H1 (cell line): ENCODE results near the gene GRAMD1B. TPM values are rescaled to one million over a fixed set of nuclear protein-coding genes. Genes with fewer than 3 reads are reported as not detected.
A peak's percentile ranks its signal among the peaks of the same experiment; 100 is the strongest.

Experiments
- CTCF ChIA-PET: fragments of 300-600 bp; sonication (Branson Sonifier 250); formaldehyde crosslinking; loops from one replicate; lab custom pipeline; 2021; ENCODE audit not compliant: partially characterized antibody; lab: Charles Lee
- POLR2A ChIA-PET: fragments of 300-600 bp; sonication (Branson Sonifier 250); formaldehyde crosslinking; loops from one replicate; lab custom pipeline; 2021; ENCODE audit warnings: inconsistent platforms; ENCODE audit not compliant: partially characterized antibody; lab: Charles Lee
- DNase-seq, 2 experiments: peaks; one replicate each; pipeline versions ENCODE4 v3.0.0 to v3.0.0-alpha.2; 2010 to 2022; ENCODE audit warnings: low spot score in 2 of 2, low read depth in 1 of 2, mixed read lengths in 1 of 2
- FAIRE-seq: peaks from 2 replicates; lab custom pipeline; 2011; peaks lifted over from hg19 to GRCh38; lab: Jason Lieb, UNC
- H2AFZ ChIP-seq: 2 replicates; pipeline ENCODE4 v1.8.1; 2012; ENCODE audit warnings: low read length, inconsistent platforms
- H2AK5ac ChIP-seq: 2 replicates; pipeline ENCODE4 v1.6.1; 2013; ENCODE audit warnings: low read depth, low read length
- H2BK120ac ChIP-seq: replicated peaks from 2 replicates; pipeline ENCODE3; 2013; ENCODE audit warnings: low read depth, low read length, inconsistent platforms
- H2BK12ac ChIP-seq: 2 replicates; pipeline ENCODE4 v1.6.1; 2013; ENCODE audit warnings: low read depth, low read length
- H2BK15ac ChIP-seq: 2 replicates; pipeline ENCODE4 v1.6.1; 2013; ENCODE audit warnings: low read length
- H2BK20ac ChIP-seq: 2 replicates; pipeline ENCODE4 v1.6.1; 2013; ENCODE audit warnings: low read length
- H2BK5ac ChIP-seq: 2 replicates; pipeline ENCODE4 v1.6.1; 2013; ENCODE audit warnings: low read depth, low read length
- H3K14ac ChIP-seq: 2 replicates; pipeline ENCODE4 v1.6.1; 2013; ENCODE audit warnings: inconsistent platforms; ENCODE audit not compliant: insufficient read length
- H3K18ac ChIP-seq: 2 replicates; pipeline ENCODE4 v1.6.1; 2013; ENCODE audit warnings: low read length; ENCODE audit errors: extremely low read depth
- H3K23ac ChIP-seq: 2 replicates; pipeline ENCODE4 v1.6.1; 2013; ENCODE audit warnings: inconsistent platforms; ENCODE audit not compliant: insufficient read length
- H3K23me2 ChIP-seq: 2 replicates; pipeline ENCODE4 v1.6.1; 2013; ENCODE audit warnings: low read depth, low read length
- H3K27ac ChIP-seq: 2 replicates; pipeline ENCODE4 v1.6.1; 2011; ENCODE audit warnings: low read depth, low read length, inconsistent platforms
- H3K27me3 ChIP-seq, 4 experiments: replicated peaks in 1 of 4; 1 replicate in 1 of 4; 2 replicates in 3 of 4; pipeline versions ENCODE4 v1.6.1 to v1.8.1; 2011 to 2013; ENCODE audit warnings: low read length in 3 of 4, mild to moderate bottlenecking in 3 of 4, inconsistent platforms in 2 of 4, mixed read lengths in 2 of 4, moderate library complexity in 1 of 4; ENCODE audit not compliant: control insufficient read depth in 3 of 4, insufficient read depth in 3 of 4; ENCODE audit errors: extremely low read depth in 1 of 4
- H3K36me3 ChIP-seq, 4 experiments: 2 replicates each; pipeline versions ENCODE4 v1.6.1 to v1.8.1; 2011 to 2013; ENCODE audit warnings: mild to moderate bottlenecking in 4 of 4, low read length in 3 of 4, moderate library complexity in 2 of 4, control low read depth in 1 of 4, inconsistent platforms in 1 of 4; ENCODE audit not compliant: insufficient read depth in 4 of 4, control insufficient read depth in 2 of 4
- H3K4ac ChIP-seq: replicated peaks from 2 replicates; pipeline ENCODE3; 2013; ENCODE audit warnings: low read length, low read depth, mixed read lengths, inconsistent platforms; ENCODE audit not compliant: insufficient read length
- H3K4me1 ChIP-seq, 4 experiments: replicated peaks in 1 of 4; 1 replicate in 1 of 4; 2 replicates in 3 of 4; pipeline versions ENCODE4 v1.6.1 to v1.8.1; 2011 to 2013; ENCODE audit warnings: low read length in 3 of 4, inconsistent platforms in 2 of 4, mixed read lengths in 1 of 4; ENCODE audit not compliant: insufficient read depth in 4 of 4, control insufficient read depth in 3 of 4
- H3K4me2 ChIP-seq, 2 experiments: 2 replicates each; pipeline versions ENCODE4 v1.6.1 to v1.8.1; 2011 to 2013; ENCODE audit warnings: low read depth in 2 of 2, low read length in 2 of 2, control low read depth in 1 of 2, inconsistent platforms in 1 of 2, mild to moderate bottlenecking in 1 of 2; ENCODE audit not compliant: insufficient read depth in 1 of 2
- H3K4me3 ChIP-seq, 4 experiments: fragments of 200-600, 300-600 bp in 1 of 4; sonication (generic), shearing (Covaris generic), sonication (Bioruptor Twin) in 1 of 4; 2 replicates each; pipeline versions ENCODE4 v1.5.1 to v1.8.1; 2011 to 2016; ENCODE audit warnings: low read length in 4 of 4, low read depth in 3 of 4, control low read depth in 2 of 4, inconsistent platforms in 2 of 4, mild to moderate bottlenecking in 2 of 4, mixed read lengths in 1 of 4, moderate library complexity in 1 of 4; ENCODE audit not compliant: insufficient read depth in 2 of 4; ENCODE audit errors: extremely low read depth in 1 of 4
- H3K56ac ChIP-seq: replicated peaks from 2 replicates; pipeline ENCODE3; 2013; ENCODE audit warnings: low read depth, mild to moderate bottlenecking, mixed read lengths, low read length, inconsistent platforms; ENCODE audit not compliant: insufficient read length
- H3K79me1 ChIP-seq: 2 replicates; pipeline ENCODE4 v1.6.1; 2013; ENCODE audit warnings: low read depth, low read length, control low read depth
- H3K79me2 ChIP-seq, 2 experiments: 2 replicates each; pipeline versions ENCODE4 v1.6.1 to v1.8.1; 2012 to 2013; ENCODE audit warnings: low read length in 2 of 2, mild to moderate bottlenecking in 2 of 2, inconsistent platforms in 1 of 2; ENCODE audit not compliant: insufficient read depth in 2 of 2, control insufficient read depth in 1 of 2
- H3K9ac ChIP-seq, 4 experiments: replicated peaks in 1 of 4; 1 replicate in 1 of 4; 2 replicates in 3 of 4; pipeline versions ENCODE4 v1.6.1 to v1.8.1; 2011 to 2013; ENCODE audit warnings: low read depth in 3 of 4, low read length in 3 of 4, control low read depth in 2 of 4, mild to moderate bottlenecking in 2 of 4, moderate library complexity in 2 of 4, inconsistent platforms in 1 of 4; ENCODE audit errors: extremely low read depth in 1 of 4
- H3K9me3 ChIP-seq, 2 experiments: 2 replicates each; pipeline versions ENCODE4 v1.6.1 to v1.8.1; 2012 to 2013; ENCODE audit warnings: mild to moderate bottlenecking in 2 of 2, moderate library complexity in 2 of 2, control low read depth in 1 of 2, inconsistent platforms in 1 of 2, low read depth in 1 of 2, low read length in 1 of 2, mixed read lengths in 1 of 2; ENCODE audit not compliant: insufficient read depth in 2 of 2
- H4K20me1 ChIP-seq, 2 experiments: replicated peaks in 1 of 2; 2 replicates each; pipeline versions ENCODE3 to v1.8.1; 2011 to 2013; ENCODE audit warnings: inconsistent platforms in 2 of 2, low read length in 2 of 2, mild to moderate bottlenecking in 1 of 2; ENCODE audit not compliant: insufficient read depth in 2 of 2, control insufficient read depth in 1 of 2
- H4K5ac ChIP-seq: 2 replicates; pipeline ENCODE4 v1.6.1; 2013; ENCODE audit warnings: low read length, low read depth, mixed read lengths, inconsistent platforms; ENCODE audit not compliant: insufficient read length
- H4K8ac ChIP-seq: 2 replicates; pipeline ENCODE4 v1.8.0; 2013; ENCODE audit warnings: mild to moderate bottlenecking, moderate library complexity, low read length, inconsistent platforms; ENCODE audit not compliant: insufficient read depth; ENCODE audit errors: extremely low read depth
- H4K91ac ChIP-seq: replicated peaks from 2 replicates; pipeline ENCODE3; 2013; ENCODE audit warnings: low read length, mixed read lengths, inconsistent platforms; ENCODE audit not compliant: insufficient read length
- PHF8 ChIP-seq: fragments of 200-600 bp; sonication (generic); conservative IDR thresholded peaks from 2 replicates; pipeline ENCODE4 v1.7.1; 2012; ENCODE audit warnings: low read depth, mild to moderate bottlenecking, inconsistent platforms, low read length, moderate library complexity
- whole genome bisulfite sequencing, 2 experiments: shearing (Covaris generic) in 1 of 2; methylation state at CpG; one replicate each; pipeline versions ENCODE4 v1.1.6 to v1.1.7; 2013 to 2015; ENCODE audit warnings: low lambda C conversion rate in 2 of 2, mixed read lengths in 2 of 2, inconsistent platforms in 1 of 2, low coverage in 1 of 2, missing lambda C conversion rate in 1 of 2; ENCODE audit not compliant: insufficient replicate concordance in 2 of 2, insufficient coverage in 1 of 2, insufficient read length in 1 of 2; ENCODE audit errors: extremely low coverage in 1 of 2, missing lambda C conversion rate in 1 of 2; 5-methylcytosine and 5-hydroxymethylcytosine counted together
- polyA plus RNA-seq, 7 experiments: library from polyadenylated mRNA; depleted of rRNA in 3 of 7; stranded (reverse) in 5 of 7; unstranded in 2 of 7; fragments of >200 nt in 5 of 7; fragments of 200-250 nt in 2 of 7; gene quantifications; 1 replicate in 5 of 7; 2 replicates in 1 of 7; 4 replicates in 1 of 7; pipeline versions ENCODE4 v1.2.1 to v1.2.3, GENCODE V29; 2011 to 2013; ENCODE audit warnings: missing spikeins in 2 of 7, mixed read lengths in 2 of 7
- total RNA-seq: library from RNA; stranded (reverse); fragmentation: NEBNext Ultra II Directional; extraction: Animal tissue kit (Norgen Biotek cat#: 25700); gene quantifications from 2 replicates; pipeline ENCODE4 v1.2.1, GENCODE V29; 2021
- TF ChIP-seq, protein P1 (sequence below), 3 experiments: IDR thresholded peaks; 1 replicate in 2 of 3; 2 replicates in 1 of 3; pipeline versions ENCODE4 v1.5.1 to v1.6.1; 2011; ENCODE audit warnings: low read length in 3 of 3, mild to moderate bottlenecking in 3 of 3, inconsistent platforms in 2 of 3, low read depth in 1 of 3, moderate library complexity in 1 of 3; ENCODE audit not compliant: insufficient read depth in 1 of 3; ENCODE audit errors: control extremely low read depth in 1 of 3

Gene GRAMD1B
- total and polyA plus RNA-seq, 2 of the 8 experiments (the other 6 are each of a cell fraction or from before 2014, with no cell fraction given) = 10.1 to 21.2 TPM

DNA sequence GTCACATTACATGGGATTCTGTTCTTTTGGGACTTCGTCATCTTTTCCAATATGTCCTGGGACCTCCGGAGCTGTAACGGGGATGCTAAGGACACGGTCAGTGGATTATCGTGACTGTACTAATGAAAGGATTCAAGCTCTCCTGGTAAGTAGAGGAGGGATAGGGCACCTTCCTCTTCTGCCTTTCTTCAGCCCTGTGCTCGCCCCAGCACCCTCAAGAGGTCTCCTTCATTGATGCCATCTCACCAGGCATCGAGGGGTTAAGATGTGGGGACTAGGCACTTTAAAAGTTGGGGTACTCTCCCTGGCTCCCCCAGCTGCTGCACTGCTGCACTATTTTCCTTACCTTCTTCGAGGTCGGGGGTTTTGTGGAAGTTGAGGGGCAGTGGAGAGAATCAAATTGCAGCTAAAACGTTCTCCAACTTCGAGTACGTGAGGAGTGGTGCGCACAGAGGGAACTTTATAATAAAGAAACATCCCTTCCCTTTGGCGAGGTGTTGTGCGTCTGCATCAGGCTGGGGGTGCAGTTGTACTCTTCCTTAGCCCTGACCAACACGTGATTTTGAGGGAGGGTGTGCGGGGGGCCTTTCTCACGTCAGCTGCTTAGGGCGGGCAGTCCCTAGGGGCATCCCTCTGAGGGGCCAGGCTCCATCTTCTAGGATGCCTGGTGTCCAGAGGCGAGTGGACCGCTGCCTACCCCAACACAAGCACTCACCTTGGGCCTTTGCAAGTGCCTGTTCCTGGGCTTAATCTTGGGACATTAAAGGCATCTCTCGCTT lies 96.1 kb downstream of the GRAMD1B start:
- H3K4ac ChIP-seq = peak overlapping the region; percentile 16
- no peak overlapping the region; the same call in 1 of the 2 replicates for H2BK20ac ChIP-seq
- DNase-seq = no peak
- H3K23ac ChIP-seq = no peak overlapping the region
- H3K27ac ChIP-seq = no peak overlapping the region
- 0 out of 2 replicates have a peak overlapping the region, but pooled peaks have one; percentile 60 for H2BK12ac ChIP-seq
- CTCF ChIA-PET = interaction anchor here (0.7 to 11.3 kb wide), 19 partner anchors 9 to 185 kb away, joined by 3 to 67 read pairs (median 5); no protein-coding TSS in a partner anchor
- H3K4me1 ChIP-seq = peaks cover 10 to 28% (median 15%) of the 10 kb centered on the region in 4 experiments; a peak in 6 of 7 replicates
- H2AK5ac ChIP-seq = peak overlapping the region; percentile 84; the same call in 1 of the 2 replicates
- no peak overlapping the region for H3K9ac ChIP-seq
- peak overlapping the region in 1 of 2 experiments; percentile 43; a peak in 2 of 4 replicates for H3K4me2 ChIP-seq
- no peaks in the 10 kb centered on the region for H3K36me3 ChIP-seq
- 0 out of 2 replicates have a peak overlapping the region, but pooled peaks have one; percentile 46 for H2BK15ac ChIP-seq
- H3K14ac ChIP-seq = no peak overlapping the region
- no peaks in the 10 kb centered on the region for H4K20me1 ChIP-seq
- H3K23me2 ChIP-seq = no peaks in the 10 kb centered on the region; the same call in 1 of the 2 replicates
- no peaks in the 10 kb centered on the region for H3K9me3 ChIP-seq
- H3K27me3 ChIP-seq = no peaks in the 10 kb centered on the region
- peak overlapping the region; percentile 45 for H4K91ac ChIP-seq
- H4K8ac ChIP-seq = peak overlapping the region; percentile 53; the same call in 1 of the 2 replicates
- no peak overlapping the region for H4K5ac ChIP-seq
- H2AFZ ChIP-seq = no peak overlapping the region
- H2BK5ac ChIP-seq = peak overlapping the region; percentile 73
- no peak for TF ChIP-seq PHF8
- TF ChIP-seq, protein P1, sequence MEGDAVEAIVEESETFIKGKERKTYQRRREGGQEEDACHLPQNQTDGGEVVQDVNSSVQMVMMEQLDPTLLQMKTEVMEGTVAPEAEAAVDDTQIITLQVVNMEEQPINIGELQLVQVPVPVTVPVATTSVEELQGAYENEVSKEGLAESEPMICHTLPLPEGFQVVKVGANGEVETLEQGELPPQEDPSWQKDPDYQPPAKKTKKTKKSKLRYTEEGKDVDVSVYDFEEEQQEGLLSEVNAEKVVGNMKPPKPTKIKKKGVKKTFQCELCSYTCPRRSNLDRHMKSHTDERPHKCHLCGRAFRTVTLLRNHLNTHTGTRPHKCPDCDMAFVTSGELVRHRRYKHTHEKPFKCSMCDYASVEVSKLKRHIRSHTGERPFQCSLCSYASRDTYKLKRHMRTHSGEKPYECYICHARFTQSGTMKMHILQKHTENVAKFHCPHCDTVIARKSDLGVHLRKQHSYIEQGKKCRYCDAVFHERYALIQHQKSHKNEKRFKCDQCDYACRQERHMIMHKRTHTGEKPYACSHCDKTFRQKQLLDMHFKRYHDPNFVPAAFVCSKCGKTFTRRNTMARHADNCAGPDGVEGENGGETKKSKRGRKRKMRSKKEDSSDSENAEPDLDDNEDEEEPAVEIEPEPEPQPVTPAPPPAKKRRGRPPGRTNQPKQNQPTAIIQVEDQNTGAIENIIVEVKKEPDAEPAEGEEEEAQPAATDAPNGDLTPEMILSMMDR (IDR thresholded peaks at IDR 0.05; ENCODE audit: control extremely low read depth in 1 of 3, insufficient read depth in 1 of 3, low read depth in 1 of 3, low read length in 3 of 3) = no peak
- 0 out of 2 replicates have a peak overlapping the region, but pooled peaks have one; percentile 60 for H3K18ac ChIP-seq
- no peak overlapping the region for H3K56ac ChIP-seq
- H2BK120ac ChIP-seq = no peak overlapping the region
- no peak for FAIRE-seq
- WGBS, 2 experiments = 81% methylated on average over 22 of the region's 22 CpGs; no CpG with 5 or more reads in 1 of the 2 experiments
- POLR2A ChIA-PET = interaction anchor here (1.2 to 1.3 kb wide), 3 partner anchors 9 to 112 kb away, joined by 3 to 4 read pairs (median 3); no protein-coding TSS in a partner anchor
- 0 out of 4 replicates have a peak, but pooled peaks cover 0 to 4% of the 10 kb centered on the region in 2 experiments for H3K79me2 ChIP-seq
- no peak overlapping the region for H3K4me3 ChIP-seq
- no peaks in the 10 kb centered on the region; the same call in 1 of the 2 replicates for H3K79me1 ChIP-seq
